ENCODE data around the gene AKAIN1. TPM values are rescaled to one million over a fixed set of nuclear protein-coding genes. Genes with fewer than 3 reads are reported as not detected.

Gene AKAIN1, protein sequence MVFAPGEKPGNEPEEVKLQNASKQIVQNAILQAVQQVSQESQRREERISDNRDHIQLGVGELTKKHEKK
- not detected in 2 replicates for total RNA-seq (2012; rRNA removed)
- not detected in 2 replicates for polyA plus RNA-seq (2012; rRNA removed)
- polyA plus RNA-seq (2012; cell fraction: cytosol; rRNA removed) = not detected in 2 replicates
- polyA plus RNA-seq (2012; cell fraction: nucleus; rRNA removed; ENCODE audit: low replicate concordance) = not detected in 2 replicates
- not detected for Bru-seq, nascent RNA
- not detected for BruChase-seq, experiment 1, labeled RNA remaining after a 6-hour chase
- BruChase-seq, experiment 2, labeled RNA remaining after a 2-hour chase = not detected
- long read RNA-seq = 0 reads

DNA sequence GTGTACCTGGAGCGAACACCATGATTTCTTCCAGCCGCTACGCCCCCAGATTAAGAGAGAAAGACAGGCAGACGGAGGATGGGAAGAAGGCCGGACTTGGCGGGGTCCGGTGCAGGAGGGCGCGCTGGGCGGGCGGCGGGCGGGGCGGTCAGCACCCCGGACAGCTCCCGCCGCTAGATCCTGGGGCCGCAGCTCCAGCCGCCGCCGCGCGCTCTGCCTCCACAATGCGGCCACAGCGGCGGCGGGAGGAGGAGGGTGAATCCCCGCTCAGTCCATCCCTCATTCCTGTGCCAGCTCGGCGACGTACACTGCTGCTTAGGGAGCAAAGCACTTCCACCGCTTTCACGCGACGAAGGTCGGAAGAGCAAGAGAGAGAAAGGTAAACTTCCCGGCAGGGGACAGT, at the start of gene AKAIN1:
TSS of gene AKAIN1 (minus strand) at position 226 of the 403 bp plus-strand sequence. CDS start at position 22, 204 bp downstream.
- dilution Hi-C loops (cut with HindIII; ENCODE audit: low sequenced_read_pairs, unreplicated experiment) = no loop called here
- H3K18ac ChIP-seq (ENCODE audit: low read depth, low read length) = no peak within 1 kb of the TSS
- no peak within 1 kb of the TSS for H2BK15ac ChIP-seq (ENCODE audit: low read depth, low read length)
- H3K79me1 ChIP-seq (ENCODE audit: low read depth in 1 of 2, low read length in 2 of 2) = no peaks in the 10 kb centered on the region
- no peak within 1 kb of the TSS for H4K91ac ChIP-seq (ENCODE audit: insufficient read depth, low read depth, low read length)
- no TSS peak for BruUV-seq (replicated peaks)
- peak within 1 kb of the TSS; percentile 90 for H3K4me2 ChIP-seq (ENCODE audit: low read depth, low read length)
- no peaks in the 10 kb centered on the region for H4K20me1 ChIP-seq (ENCODE audit: insufficient read depth, low read length)
- peak within 1 kb of the TSS; percentile 37 for H2AK9ac ChIP-seq (replicated peaks; ENCODE audit: low read depth, low read length, poor library complexity)
- TF ChIP-seq MXI1 (IDR thresholded peaks at IDR 0.05; ENCODE audit: borderline replicate concordance, low read depth, low read length) (0 out of 2 replicates have a peak, but pooled peaks have one; percentile 39), MAZ (IDR thresholded peaks at IDR 0.05; ENCODE audit: borderline replicate concordance, low read depth, low read length) (peak; percentile 12; the same call in 1 of the 2 replicates), BHLHE40 (IDR thresholded peaks at IDR 0.05; ENCODE audit: low read depth, low read length) (no peak), CEBPB (IDR thresholded peaks at IDR 0.05; ENCODE audit: low read depth, low read length) (no peak), CHD1 (IDR thresholded peaks at IDR 0.05; ENCODE audit: low read depth, low read length) (no peak), MAFK (IDR thresholded peaks at IDR 0.05; ENCODE audit: low read depth, low read length) (no peak), RCOR1 (IDR thresholded peaks at IDR 0.05; ENCODE audit: insufficient replicate concordance, low read length) (peak; percentile 43)
- TF ChIP-seq, protein P1, sequence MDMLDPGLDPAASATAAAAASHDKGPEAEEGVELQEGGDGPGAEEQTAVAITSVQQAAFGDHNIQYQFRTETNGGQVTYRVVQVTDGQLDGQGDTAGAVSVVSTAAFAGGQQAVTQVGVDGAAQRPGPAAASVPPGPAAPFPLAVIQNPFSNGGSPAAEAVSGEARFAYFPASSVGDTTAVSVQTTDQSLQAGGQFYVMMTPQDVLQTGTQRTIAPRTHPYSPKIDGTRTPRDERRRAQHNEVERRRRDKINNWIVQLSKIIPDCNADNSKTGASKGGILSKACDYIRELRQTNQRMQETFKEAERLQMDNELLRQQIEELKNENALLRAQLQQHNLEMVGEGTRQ (IDR thresholded peaks at IDR 0.05; ENCODE audit: low read depth, low read length) = no peak
- WGBS, 2 experiments (ENCODE audit: extremely low coverage in 2 of 2, insufficient read length in 1 of 2) = 10% methylated on average over 2 of the region's 37 CpGs; no CpG with 5 or more reads in 1 of the 2 experiments
- no peaks in the 10 kb centered on the region for H3K9me3 ChIP-seq (ENCODE audit: control insufficient read depth, insufficient read depth, low read length)
- intact Hi-C loops (cut with micrococcal nuclease) = no loop called here
- ChIA-PET POLR2A (ENCODE audit: unreplicated experiment) (no interaction called here), CTCF (no interaction called here)
- H2BK20ac ChIP-seq (ENCODE audit: low read depth, low read length) = no peak within 1 kb of the TSS
- peak; percentile 100 for ATAC-seq (ENCODE audit: low read depth)
- H3K14ac ChIP-seq (replicated peaks; ENCODE audit: low read depth, low read length) = no peak within 1 kb of the TSS
- no peak within 1 kb of the TSS for H3K9ac ChIP-seq (ENCODE audit: low read depth, low read length)
- no peak within 1 kb of the TSS for H4K8ac ChIP-seq (ENCODE audit: low read depth in 2 of 2, low read length in 2 of 2)
- no peak within 1 kb of the TSS for H3K56ac ChIP-seq (ENCODE audit: extremely low read depth, insufficient read depth, low read length)
- peak; percentile 18 for DNase-seq
- no peak within 1 kb of the TSS for H2AK5ac ChIP-seq (ENCODE audit: low read depth, low read length)
- H3K4me1 ChIP-seq (ENCODE audit: control insufficient read depth, insufficient read depth, low read length) = no peaks in the 10 kb centered on the region
- H4K5ac ChIP-seq (ENCODE audit: low read depth, low read length) = no peak within 1 kb of the TSS
- no peak within 1 kb of the TSS for H2BK120ac ChIP-seq (ENCODE audit: low read depth, low read length)
- peak within 1 kb of the TSS; percentile 71 for H2AFZ ChIP-seq (replicated peaks; ENCODE audit: low read length, poor library complexity)
- H3K36me3 ChIP-seq (ENCODE audit: control insufficient read depth, insufficient read depth, low read length) = no peaks in the 10 kb centered on the region
- no peak within 1 kb of the TSS for H3K27ac ChIP-seq (ENCODE audit: insufficient read depth, low read length)
- in situ Hi-C loops (cut with MboI; ENCODE audit: low sequenced_read_pairs) = no loop called here
- no peak within 1 kb of the TSS for H3K4me3 ChIP-seq (ENCODE audit: insufficient read depth, low read depth, low read length)
- H2BK5ac ChIP-seq (ENCODE audit: low read depth, low read length, poor library complexity, severe bottlenecking) = no peak within 1 kb of the TSS
- H3K23ac ChIP-seq (ENCODE audit: low read depth, low read length) = no peak within 1 kb of the TSS
- H3K4ac ChIP-seq (ENCODE audit: low read depth, low read length) = no peak within 1 kb of the TSS
- peaks cover 6% of the 10 kb centered on the region; the same call in 1 of the 2 replicates for H3K27me3 ChIP-seq (ENCODE audit: control insufficient read depth, insufficient read depth, low read length)
- no peaks in the 10 kb centered on the region for H3K9me1 ChIP-seq (ENCODE audit: insufficient read depth, low read length)

Data from IMR-90 (cell line).